BJ (cell line): Measurements from ENCODE around the gene NRAP. TPM values are rescaled to one million over a fixed set of nuclear protein-coding genes. Genes with fewer than 3 reads are reported as not detected.

ENCODE experiments used
- CTCF ChIA-PET: fragments of 350-600 bp; formaldehyde crosslinking; extraction: SDS; loops from one replicate; lab custom pipeline; 2021; ENCODE audit warnings: antibody characterized with exemption, inconsistent platforms; lab: Yijun Ruan, JAX
- POLR2A ChIA-PET: fragments of 300-600 bp; sonication (Branson Sonifier 250); formaldehyde crosslinking; extraction: SDS; loops from one replicate; lab custom pipeline; 2021; ENCODE audit warnings: antibody characterized with exemption; lab: Charles Lee
- DNase-seq: peaks from one replicate; pipeline ENCODE4 v3.0.0-alpha.2; 2011; ENCODE audit warnings: low read depth
- H3K27me3 ChIP-seq: 2 replicates; pipeline ENCODE4 v1.6.0; 2011; ENCODE audit warnings: low read length; ENCODE audit not compliant: control insufficient read depth, insufficient read depth
- H3K36me3 ChIP-seq: 2 replicates; pipeline ENCODE4 v1.5.1; 2011; ENCODE audit warnings: low read length; ENCODE audit not compliant: control insufficient read depth, insufficient read depth
- H3K4me3 ChIP-seq: 2 replicates; pipeline ENCODE4 v1.5.1; 2011; ENCODE audit warnings: low read depth, mild to moderate bottlenecking, control low read depth, low read length
- CTCF ChIP-seq: IDR thresholded peaks from 2 replicates; pipeline ENCODE4 v1.5.1; 2011; ENCODE audit warnings: low read depth, mild to moderate bottlenecking, control low read depth, inconsistent platforms, low read length, moderate library complexity; ENCODE audit not compliant: insufficient read depth
- polyA plus RNA-seq: library from polyadenylated mRNA; depleted of rRNA; stranded (reverse); fragments of >200 nt; gene quantifications from 2 replicates; pipeline ENCODE4 v1.2.3, GENCODE V29; 2011

Gene NRAP
- polyA plus RNA-seq, 1 experiment: not detected

DNA sequence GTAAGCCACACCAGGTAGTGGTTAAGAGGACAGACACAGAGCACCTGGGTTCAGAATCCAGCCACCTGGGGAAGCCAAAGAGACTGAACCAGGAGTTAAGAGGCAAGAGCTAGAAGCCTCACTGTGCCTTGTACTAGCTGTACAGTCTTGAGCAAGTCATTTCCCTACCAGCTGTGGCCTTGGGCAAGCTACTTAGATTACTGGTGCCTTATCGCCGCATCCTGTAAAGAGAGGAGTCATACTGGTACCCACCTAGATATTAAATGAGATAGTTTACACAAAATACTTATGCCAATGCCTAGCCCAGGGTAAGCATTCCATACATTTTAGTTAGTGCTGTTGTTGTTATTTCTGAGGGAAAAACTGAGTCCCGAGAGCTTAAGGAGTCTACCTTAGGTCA is 63.3 kb downstream of the NRAP start:
- H3K36me3 ChIP-seq: no peaks in the 10 kb centered on the region
- no peaks in the 10 kb centered on the region; the same call in none of the 2 replicates for H3K27me3 ChIP-seq
- DNase-seq: no peak
- CTCF ChIA-PET: interaction anchor here (0.6 to 1.4 kb wide), 3 partner anchors 13 to 38 kb away, joined by 3 to 4 read pairs (median 3); no protein-coding TSS in a partner anchor
- POLR2A ChIA-PET: no interaction called here
- TF ChIP-seq CTCF: no peak
- H3K4me3 ChIP-seq: no peak overlapping the region

GRCh38 chr10:113594652-113595051 is 69.2 kb downstream of the NRAP start:
- H3K36me3 ChIP-seq: no peaks in the 10 kb centered on the region
- no peak for DNase-seq
- TF ChIP-seq CTCF: no peak
- ChIA-PET POLR2A (no interaction called here), CTCF (interaction anchor here (0.7 kb wide), 1 partner anchor 22 kb away, joined by 4 read pairs; no protein-coding TSS in a partner anchor)
- no peak overlapping the region for H3K4me3 ChIP-seq
- peaks cover 1% of the 10 kb centered on the region for H3K27me3 ChIP-seq

DNA sequence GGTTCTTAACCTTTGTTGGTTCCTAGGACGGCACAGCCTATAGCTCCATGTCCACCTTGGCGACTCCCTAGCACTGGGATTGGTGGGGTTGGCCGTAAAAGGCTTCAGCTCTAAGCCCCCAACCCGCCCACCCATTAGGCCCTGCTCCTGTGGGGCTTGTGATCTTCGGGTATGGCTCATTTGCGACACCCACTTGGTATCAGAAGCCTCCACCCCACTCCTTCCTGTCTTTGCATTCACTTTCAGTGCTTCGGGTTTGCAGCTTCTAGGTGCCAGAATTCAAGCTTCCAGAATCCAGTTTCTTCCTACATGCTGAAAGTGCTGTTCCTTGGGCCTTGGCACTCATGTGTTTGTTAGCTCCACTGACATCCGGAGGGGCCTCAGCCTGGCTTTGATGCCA is 71.5 kb downstream of the NRAP start:
- CTCF ChIA-PET: no interaction called here
- Histone ChIP-seq H3K27me3 (peaks cover 1% of the 10 kb centered on the region; the same call in 1 of the 2 replicates), H3K36me3 (no peaks in the 10 kb centered on the region), H3K4me3 (no peak overlapping the region)
- POLR2A ChIA-PET: no interaction called here
- no peak for DNase-seq
- no peak for TF ChIP-seq CTCF

GRCh38 chr10:113590581-113590980 is 73.3 kb downstream of the NRAP start:
- H3K27me3 ChIP-seq: peaks cover 1% of the 10 kb centered on the region; the same call in 1 of the 2 replicates
- DNase-seq: no peak
- no peak for TF ChIP-seq CTCF
- H3K36me3 ChIP-seq: no peaks in the 10 kb centered on the region
- POLR2A ChIA-PET: no interaction called here
- CTCF ChIA-PET: no interaction called here
- no peak overlapping the region for H3K4me3 ChIP-seq

DNA sequence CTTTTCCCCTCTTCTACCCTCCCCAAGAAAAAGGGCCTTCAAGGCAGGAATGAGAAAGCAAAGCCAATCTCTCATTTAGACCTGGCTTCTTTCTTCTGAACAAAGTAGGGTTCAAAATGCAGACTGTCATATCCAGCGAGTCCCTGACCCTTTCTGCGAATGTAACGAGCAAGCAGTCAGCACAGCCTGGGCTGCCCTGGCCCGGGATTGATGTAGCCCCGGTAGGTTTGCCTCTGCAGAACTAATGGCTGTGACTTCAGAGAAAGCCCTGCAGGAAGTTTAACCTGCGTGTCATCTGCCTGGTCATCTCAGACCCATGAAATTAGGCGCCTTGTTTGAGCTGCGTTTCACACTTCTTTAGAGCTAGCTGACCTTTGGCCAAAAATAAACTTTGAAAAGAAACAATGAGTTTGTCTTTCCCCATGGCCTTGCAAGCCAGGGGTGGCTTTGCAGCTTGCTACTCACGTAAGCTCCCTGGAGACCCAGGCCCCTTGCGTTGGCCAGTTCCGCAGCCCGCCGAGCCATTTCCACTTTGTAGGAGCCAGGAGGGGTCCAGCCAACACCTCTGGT is 74.6 kb downstream of the NRAP start:
- CTCF ChIA-PET: interaction anchor here (0.7 kb wide), 1 partner anchor 27 kb away, joined by 3 read pairs; no protein-coding TSS in a partner anchor
- Histone ChIP-seq H3K36me3 (no peaks in the 10 kb centered on the region), H3K4me3 (no peak overlapping the region), H3K27me3 (peaks cover 1% of the 10 kb centered on the region; the same call in 1 of the 2 replicates)
- no peak for DNase-seq
- POLR2A ChIA-PET: no interaction called here
- TF ChIP-seq CTCF: no peak
